GM18868 (cell line): ENCODE measurements around the gene NQO2.
"Not testable (repeated sequence)": the region's sequence is repeated elsewhere in the genome, so short reads cannot be mapped to it uniquely, and the experiment has no call there.

ENCODE experiments used
- ATAC-seq: cut with Tn5 transposase; IDR thresholded peaks from one replicate; pipeline ENCODE4 v1.9.1; 2021; ENCODE audit warnings: mild to moderate bottlenecking, moderate library complexity; ENCODE audit not compliant: unreplicated experiment

The NQO2 gene

GRCh38 chr6:2970034-2970685 lies 29.5 kb upstream of the NQO2 start:
- ATAC-seq = no peak

- ATAC-seq = no peak
Observed at GRCh38 chr6:2970753-2971419, 28.8 kb upstream of the NQO2 start.

- no peak for ATAC-seq
Observed at GRCh38 chr6:2971420-2972218, 28.1 kb upstream of the NQO2 start, which contains the start of gene SERPINB6. TSS of gene SERPINB6 (minus strand) at chr6:2971567. CDS start at chr6:2959332, 12,235 bp downstream.

- not testable (repeated sequence) for ATAC-seq
Observed at GRCh38 chr6:2972219-2972487, 27.5 kb upstream of the NQO2 start.

GRCh38 chr6:2972685-2973084 lies 27.0 kb upstream of the NQO2 start:
- not testable (repeated sequence) for ATAC-seq

- ATAC-seq = not testable (repeated sequence)
Observed at GRCh38 chr6:2973180-2973579, 26.5 kb upstream of the NQO2 start.

GRCh38 chr6:2973676-2974075 lies 26.0 kb upstream of the NQO2 start:
- no peak for ATAC-seq

GRCh38 chr6:2976060-2976459 lies 23.6 kb upstream of the NQO2 start:
- no peak for ATAC-seq

- no peak for ATAC-seq
Observed at GRCh38 chr6:2976571-2977085, 23.1 kb upstream of the NQO2 start.

- ATAC-seq = no peak
Observed at GRCh38 chr6:2977290-2977689, 22.4 kb upstream of the NQO2 start.

GRCh38 chr6:2977799-2978590 lies 21.7 kb upstream of the NQO2 start:
- ATAC-seq = no peak

GRCh38 chr6:2978923-2979322 lies 20.8 kb upstream of the NQO2 start:
- no peak for ATAC-seq

GRCh38 chr6:2979819-2980464 lies 19.8 kb upstream of the NQO2 start:
- no peak for ATAC-seq

GRCh38 chr6:2980465-2980855 lies 19.2 kb upstream of the NQO2 start:
- ATAC-seq = no peak

- no peak for ATAC-seq
Observed at GRCh38 chr6:2982426-2983117, 17.1 kb upstream of the NQO2 start.

- no peak for ATAC-seq
Observed at GRCh38 chr6:2984738-2985406, 14.8 kb upstream of the NQO2 start.

- no peak for ATAC-seq
Observed at GRCh38 chr6:2986722-2987221, 12.9 kb upstream of the NQO2 start.

GRCh38 chr6:2988094-2988425 lies 11.6 kb upstream of the NQO2 start:
- ATAC-seq = no peak
